ENCODE measurements around the gene C17orf75.

Gene C17orf75

GRCh38 chr17:32292094-32292493, 49.9 kb downstream of the C17orf75 start:
- no peaks in the 10 kb centered on the region for H3K4me1 ChIP-seq
- no peak for DNase-seq
- H3K9me3 ChIP-seq, result no peaks in the 10 kb centered on the region
- no peak for TF ChIP-seq CTCF (IDR thresholded peaks at IDR 0.05; ENCODE audit: low read depth, low read length)
- H3K36me3 ChIP-seq, result no peaks in the 10 kb centered on the region
- H3K27me3 ChIP-seq, result no peaks in the 10 kb centered on the region
- H3K4me3 ChIP-seq (ENCODE audit: low read depth, low read length), result no peak overlapping the region

- H3K4me1 ChIP-seq, result no peaks in the 10 kb centered on the region; the same call in 1 of the 2 replicates
- no peaks in the 10 kb centered on the region for H3K9me3 ChIP-seq
- no peak overlapping the region for H3K4me3 ChIP-seq (ENCODE audit: low read depth, low read length)
- TF ChIP-seq CTCF (IDR thresholded peaks at IDR 0.05; ENCODE audit: low read depth, low read length), result no peak
- DNase-seq, result no peak
- H3K27me3 ChIP-seq, result no peaks in the 10 kb centered on the region
- H3K36me3 ChIP-seq, result no peaks in the 10 kb centered on the region
These were observed 52.4 kb downstream of the C17orf75 start for GRCh38 chr17:32289471-32290070.

- no peak overlapping the region for H3K4me3 ChIP-seq (ENCODE audit: low read depth, low read length)
- peaks cover 6% of the 10 kb centered on the region for H3K4me1 ChIP-seq
- no peak for TF ChIP-seq CTCF (IDR thresholded peaks at IDR 0.05; ENCODE audit: low read depth, low read length)
- H3K9me3 ChIP-seq, result no peaks in the 10 kb centered on the region
- H3K27me3 ChIP-seq, result no peaks in the 10 kb centered on the region
- no peaks in the 10 kb centered on the region for H3K36me3 ChIP-seq
- no peak for DNase-seq
These were observed 53.4 kb downstream of the C17orf75 start for GRCh38 chr17:32288615-32289014.

GRCh38 chr17:32287804-32288511, 54.0 kb downstream of the C17orf75 start:
- TF ChIP-seq CTCF (IDR thresholded peaks at IDR 0.05; ENCODE audit: low read depth, low read length), result no peak
- no peak for DNase-seq
- Histone ChIP-seq H3K9me3 (no peaks in the 10 kb centered on the region), H3K4me3 (ENCODE audit: low read depth, low read length) (no peak overlapping the region), H3K36me3 (no peaks in the 10 kb centered on the region), H3K27me3 (no peaks in the 10 kb centered on the region), H3K4me1 (peaks cover 6% of the 10 kb centered on the region)

- DNase-seq, result no peak
- H3K36me3 ChIP-seq, result no peaks in the 10 kb centered on the region
- H3K27me3 ChIP-seq, result no peaks in the 10 kb centered on the region
- TF ChIP-seq CTCF (IDR thresholded peaks at IDR 0.05; ENCODE audit: low read depth, low read length), result no peak
- H3K4me1 ChIP-seq, result peaks cover 6% of the 10 kb centered on the region
- H3K9me3 ChIP-seq, result no peaks in the 10 kb centered on the region
- H3K4me3 ChIP-seq (ENCODE audit: low read depth, low read length), result no peak overlapping the region
These were observed 55.5 kb downstream of the C17orf75 start for GRCh38 chr17:32286518-32286900.

Data from BE2C (cell line).